Sigmoid colon (tissue), 7 donors: Measurements from ENCODE around the gene VWA5B1. TPM values are rescaled to one million over a fixed set of nuclear protein-coding genes. Genes with fewer than 3 reads are reported as not detected.

ENCODE experiments used
- DNase-seq: peaks from one replicate; pipeline ENCODE4 v3.0.0-alpha.2; 2019
- H3K27ac ChIP-seq, 4 donors: fragments of 200-600 bp; sonication (generic); one replicate each; pipeline ENCODE4 v1.5.1; 2016 to 2019; ENCODE audit warnings: mild to moderate bottlenecking in 1 of 4
- H3K27me3 ChIP-seq, 3 donors: fragments of 200-600 bp; sonication (generic); one replicate each; pipeline ENCODE4 v1.5.1; 2019; ENCODE audit warnings: mild to moderate bottlenecking in 1 of 3
- H3K36me3 ChIP-seq, 4 donors: fragments of 200-600 bp; sonication (generic); one replicate each; pipeline ENCODE4 v1.5.1; 2016 to 2019
- H3K4me1 ChIP-seq, 4 donors: fragments of 200-600 bp; sonication (generic); one replicate each; pipeline ENCODE4 v1.5.1; 2017 to 2019
- H3K4me3 ChIP-seq, 4 donors: fragments of 200-600 bp; sonication (generic); one replicate each; pipeline ENCODE4 v1.5.1; 2017 to 2019; ENCODE audit warnings: mild to moderate bottlenecking in 2 of 4, moderate library complexity in 1 of 4
- H3K9me3 ChIP-seq, 4 donors: fragments of 200-600 bp in 3 of 4; sonication (generic) in 3 of 4; one replicate each; pipeline versions ENCODE4 v1.5.1 to v1.6.1; 2013 to 2019
- CTCF ChIP-seq, 4 experiments: fragments of 450-650 bp in 3 of 4; fragments of 200-600 bp in 1 of 4; IDR thresholded peaks; one replicate each; pipeline ENCODE4 v1.5.1; 2016 to 2019; ENCODE audit warnings: antibody characterized with exemption in 4 of 4, mild to moderate bottlenecking in 3 of 4, moderate library complexity in 2 of 4
- EP300 ChIP-seq, 4 donors: sonication (generic); formaldehyde crosslinking; IDR thresholded peaks; one replicate each; pipeline ENCODE4 v1.6.1; 2017; ENCODE audit warnings: antibody characterized with exemption in 4 of 4
- POLR2A ChIP-seq, 2 donors: fragments of 450-650 bp; IDR thresholded peaks; one replicate each; pipeline ENCODE4 v1.6.1; 2016; ENCODE audit warnings: antibody characterized with exemption in 2 of 2, mild to moderate bottlenecking in 2 of 2, moderate library complexity in 2 of 2
- POLR2AphosphoS5 ChIP-seq, 4 donors: sonication (generic); formaldehyde crosslinking; IDR thresholded peaks; one replicate each; pipeline ENCODE4 v1.6.1; 2017; ENCODE audit warnings: antibody characterized with exemption in 4 of 4
- WGBS, 2 donors: extraction: QIAGEN DNeasy Blood & Tissue Kit; methylation state at CpG; one replicate each; pipeline ENCODE4 v1.1.7; 2013; 5-methylcytosine and 5-hydroxymethylcytosine counted together
- intact Hi-C: fragments of 100-400 bp; cut with DNase I; formaldehyde crosslinking; loops from one replicate; pipeline ENCODE4 v1.15.1; 2023
- polyA plus RNA-seq, 3 donors: library from polyadenylated mRNA; stranded (reverse); fragments of 200-250 nt; gene quantifications; one replicate each; pipeline ENCODE4 v1.2.3, GENCODE V29; 2013
- total RNA-seq, 4 donors: library from RNA; depleted of rRNA; stranded (reverse); fragments of >200 nt; gene quantifications; one replicate each; pipeline ENCODE4 v1.1.0, GENCODE V29; 2016
- donor health status: healthy with polysubstance abuse.
- donor health status: Bipolar disorder and iron deficiency.
- donor health status: healthy.

Gene VWA5B1
- total and polyA plus RNA-seq, 7 donors, result 0.16 to 0.22 TPM; not detected in 5

- Histone ChIP-seq H3K4me1 (no peaks in the 10 kb centered on the region), H3K27ac (no peak overlapping the region), H3K4me3 (no peak overlapping the region), H3K36me3 (no peaks in the 10 kb centered on the region), H3K9me3 (no peaks in the 10 kb centered on the region), H3K27me3 (no peaks in the 10 kb centered on the region)
- intact Hi-C loops, result no loop called here
- no peak for DNase-seq
- TF ChIP-seq POLR2A (IDR thresholded peaks at IDR 0.05) (no peak), CTCF (IDR thresholded peaks at IDR 0.05) (no peak), POLR2AphosphoS5 (IDR thresholded peaks at IDR 0.05) (no peak), EP300 (IDR thresholded peaks at IDR 0.05) (no peak)
- 59 to 62% methylated on average over 7 of the region's 7 CpGs for WGBS, 2 donors
Measured at GRCh38 chr1:20275319-20275925, 15.3 kb upstream of the VWA5B1 start.

- H3K9me3 ChIP-seq, result no peaks in the 10 kb centered on the region
Measured at GRCh38 chr1:20276485-20277159, 14.1 kb upstream of the VWA5B1 start.

GRCh38 chr1:20278692-20279130 lies 12.0 kb upstream of the VWA5B1 start:
- TF ChIP-seq CTCF (IDR thresholded peaks at IDR 0.05) (no peak), POLR2A (IDR thresholded peaks at IDR 0.05) (no peak), POLR2AphosphoS5 (IDR thresholded peaks at IDR 0.05) (no peak), EP300 (IDR thresholded peaks at IDR 0.05) (no peak)
- Histone ChIP-seq H3K9me3 (no peaks in the 10 kb centered on the region), H3K27me3 (no peaks in the 10 kb centered on the region), H3K36me3 (no peaks in the 10 kb centered on the region), H3K27ac (no peak overlapping the region), H3K4me3 (no peak overlapping the region), H3K4me1 (no peaks in the 10 kb centered on the region)
- no peak for DNase-seq
- intact Hi-C loops, result no loop called here
- WGBS, 2 donors, result 53 to 75% methylated on average over 4 of the region's 4 CpGs

More at GRCh38 chr1:20276485-20277159, 14.1 kb upstream of the VWA5B1 start:
- no peak overlapping the region for H3K27ac ChIP-seq
- 83 to 84% methylated on average over 12 of the region's 12 CpGs for WGBS, 2 donors
- no peak overlapping the region for H3K4me3 ChIP-seq
- intact Hi-C loops, result no loop called here
- H3K36me3 ChIP-seq, result no peaks in the 10 kb centered on the region
- H3K4me1 ChIP-seq, result no peaks in the 10 kb centered on the region
- TF ChIP-seq POLR2AphosphoS5 (IDR thresholded peaks at IDR 0.05), result no peak
- no peak for TF ChIP-seq EP300 (IDR thresholded peaks at IDR 0.05)
- TF ChIP-seq POLR2A (IDR thresholded peaks at IDR 0.05), result no peak
- TF ChIP-seq CTCF (IDR thresholded peaks at IDR 0.05), result no peak
- H3K27me3 ChIP-seq, result no peaks in the 10 kb centered on the region
- DNase-seq, result no peak

- intact Hi-C loops, result no loop called here
- 34 to 63% methylated on average over 7 of the region's 7 CpGs for WGBS, 2 donors
- no peak overlapping the region for H3K4me3 ChIP-seq
- no peaks in the 10 kb centered on the region for H3K27me3 ChIP-seq
- no peak overlapping the region for H3K27ac ChIP-seq
- H3K36me3 ChIP-seq, result no peaks in the 10 kb centered on the region
- TF ChIP-seq CTCF (IDR thresholded peaks at IDR 0.05) (no peak), POLR2AphosphoS5 (IDR thresholded peaks at IDR 0.05) (no peak), POLR2A (IDR thresholded peaks at IDR 0.05) (no peak)
- no peaks in the 10 kb centered on the region for H3K4me1 ChIP-seq
- H3K9me3 ChIP-seq, result no peaks in the 10 kb centered on the region
- DNase-seq, result no peak
Measured at GRCh38 chr1:20279509-20279908, 11.2 kb upstream of the VWA5B1 start.
